Endothelial cell of umbilical vein (primary cell): ENCODE measurements around the gene C1orf198. TPM values are rescaled to one million over a fixed set of nuclear protein-coding genes. Genes with fewer than 3 reads are reported as not detected.

ENCODE experiments used
- BruUV-seq: library from RNA; stranded (reverse); fragments of 400-500 nt; replicated peaks from 2 replicates; lab custom pipeline; 2021; lab: Mats Ljungman, UMichigan
- CTCF ChIA-PET: fragments of 300-600, 350-600 bp; sonication (Branson Sonifier 250); formaldehyde crosslinking; loops from one replicate; lab custom pipeline; 2021; ENCODE audit warnings: antibody characterized with exemption, inconsistent platforms; lab: Charles Lee
- POLR2A ChIA-PET: fragments of 300-600, 350-600 bp; sonication (Branson Sonifier 250); formaldehyde crosslinking; loops from one replicate; lab custom pipeline; 2021; ENCODE audit warnings: antibody characterized with exemption, inconsistent platforms; lab: Charles Lee
- DNase-seq: peaks from one replicate; pipeline ENCODE4 v3.0.0-alpha.2; 2011; ENCODE audit warnings: low read depth, low spot score
- FAIRE-seq: peaks from 2 replicates; lab custom pipeline; 2011; peaks lifted over from hg19 to GRCh38; lab: Jason Lieb, UNC
- H2AFZ ChIP-seq: 2 replicates; pipeline ENCODE4 v1.6.0; 2012; ENCODE audit warnings: low read depth, low read length, control low read depth, inconsistent platforms
- H3K27ac ChIP-seq: 2 replicates; pipeline ENCODE4 v1.5.1; 2011; ENCODE audit warnings: low read depth, mild to moderate bottlenecking, control low read depth, low read length, moderate library complexity; ENCODE audit not compliant: insufficient read depth
- H3K27me3 ChIP-seq, 2 experiments: 2 replicates each; pipeline versions ENCODE4 v1.6.0 to v1.6.1; 2011; ENCODE audit warnings: low read length in 2 of 2, mixed read lengths in 1 of 2; ENCODE audit not compliant: control insufficient read depth in 2 of 2, insufficient read depth in 2 of 2
- H3K36me3 ChIP-seq, 2 experiments: 2 replicates in 1 of 2; 3 replicates in 1 of 2; pipeline ENCODE4 v1.5.1; 2011; ENCODE audit warnings: low read length in 2 of 2, mild to moderate bottlenecking in 1 of 2, moderate library complexity in 1 of 2; ENCODE audit not compliant: control insufficient read depth in 2 of 2, insufficient read depth in 2 of 2; ENCODE audit errors: extremely low read depth in 1 of 2
- H3K4me1 ChIP-seq: 3 replicates; pipeline ENCODE4 v1.5.1; 2011; ENCODE audit warnings: mild to moderate bottlenecking, low read length; ENCODE audit not compliant: control insufficient read depth, insufficient read depth; ENCODE audit errors: extremely low read depth
- H3K4me2 ChIP-seq: 2 replicates; pipeline ENCODE4 v1.6.1; 2011; ENCODE audit warnings: low read length, control low read depth, mixed read lengths; ENCODE audit not compliant: insufficient read depth
- H3K4me3 ChIP-seq, 3 experiments: fragments of 200-600 bp in 1 of 3; sonication (generic), shearing (Covaris generic) in 1 of 3; replicated peaks in 1 of 3; 2 replicates each; pipeline ENCODE4 v1.5.1; 2011 to 2016; ENCODE audit warnings: control low read depth in 3 of 3, low read length in 3 of 3, mild to moderate bottlenecking in 2 of 3, inconsistent platforms in 1 of 3, low read depth in 1 of 3, moderate library complexity in 1 of 3; ENCODE audit not compliant: insufficient read depth in 1 of 3
- H3K79me2 ChIP-seq: 2 replicates; pipeline ENCODE4 v1.6.0; 2012; ENCODE audit warnings: low read length, inconsistent platforms; ENCODE audit not compliant: control insufficient read depth, insufficient read depth
- H3K9ac ChIP-seq: replicated peaks from 2 replicates; pipeline ENCODE3; 2011; ENCODE audit warnings: low read length, control low read depth; ENCODE audit not compliant: insufficient read depth; ENCODE audit errors: extremely low read depth
- H3K9me1 ChIP-seq: replicated peaks from 3 replicates; pipeline ENCODE4 v1.6.0; 2011; ENCODE audit warnings: mild to moderate bottlenecking, low read length; ENCODE audit not compliant: control insufficient read depth, insufficient read depth; ENCODE audit errors: extremely low read depth
- H3K9me3 ChIP-seq: replicated peaks from 2 replicates; pipeline ENCODE4 v1.5.1; 2012; ENCODE audit warnings: low read length, inconsistent platforms; ENCODE audit not compliant: control insufficient read depth, insufficient read depth
- H4K20me1 ChIP-seq: replicated peaks from 2 replicates; pipeline ENCODE3; 2011; ENCODE audit warnings: mild to moderate bottlenecking, low read length; ENCODE audit not compliant: control insufficient read depth, insufficient read depth; ENCODE audit errors: extremely low read depth
- EZH2 ChIP-seq: IDR thresholded peaks from 2 replicates; pipeline ENCODE4 v1.6.1; 2012; ENCODE audit warnings: borderline replicate concordance, low read depth, mild to moderate bottlenecking, moderate library complexity, low read length, inconsistent platforms; ENCODE audit not compliant: severe bottlenecking
- FOS ChIP-seq: IDR thresholded peaks from 2 replicates; pipeline ENCODE4 v1.6.1; 2011; ENCODE audit warnings: mild to moderate bottlenecking, low read length, moderate library complexity, borderline replicate concordance; ENCODE audit not compliant: insufficient read depth
- GATA2 ChIP-seq: IDR thresholded peaks from 2 replicates; pipeline ENCODE4 v1.7.0; 2011; ENCODE audit warnings: low read depth, mild to moderate bottlenecking, moderate library complexity, mixed read lengths, low read length; ENCODE audit not compliant: insufficient read length, insufficient read depth
- JUN ChIP-seq: IDR thresholded peaks from 2 replicates; pipeline ENCODE4 v1.6.1; 2011; ENCODE audit warnings: borderline replicate concordance, low read depth; ENCODE audit not compliant: insufficient read length, insufficient read depth
- MAX ChIP-seq: IDR thresholded peaks from 2 replicates; pipeline ENCODE4 v1.6.1; 2011; ENCODE audit not compliant: insufficient read depth, insufficient read length
- MYC ChIP-seq: IDR thresholded peaks from one replicate; pipeline ENCODE4 v1.6.1; 2011; ENCODE audit warnings: mild to moderate bottlenecking, low read depth, low read length
- POLR2A ChIP-seq: IDR thresholded peaks from 2 replicates; pipeline ENCODE4 v1.6.1; 2012; ENCODE audit warnings: low read depth, mild to moderate bottlenecking, control low read depth, low read length
- POLR2AphosphoS5 ChIP-seq: IDR thresholded peaks from 2 replicates; pipeline ENCODE4 v1.6.1; 2012; ENCODE audit warnings: low read depth, mild to moderate bottlenecking, control low read depth, low read length, moderate library complexity; ENCODE audit not compliant: insufficient read depth
- dilution Hi-C: fragments of 300-500 bp; cut with MboI; formaldehyde crosslinking; loops from one replicate; pipeline ENCODE4 v1.15.0; 2019; ENCODE audit warnings: low sequenced_read_pairs; ENCODE audit not compliant: extremely low pct_ligation_motif_present
- intact Hi-C: fragments of 100-400 bp; cut with micrococcal nuclease; formaldehyde crosslinking; loops from one replicate; pipeline ENCODE4 v1.10.0; 2022
- polyA plus RNA-seq, 4 experiments: library from polyadenylated mRNA; depleted of rRNA in 3 of 4; stranded (reverse) in 3 of 4; unstranded in 1 of 4; fragments of >200 nt; gene quantifications; 2 replicates each; pipeline versions ENCODE4 v1.2.1 to v1.2.3, GENCODE V29; 2011 to 2012; ENCODE audit warnings: missing spikeins in 1 of 4
- total RNA-seq: library from RNA; stranded (reverse); gene quantifications from 2 replicates; pipeline ENCODE4 v1.2.3, GENCODE V29; 2021
- TF ChIP-seq, protein P1 (sequence below), 2 donors: IDR thresholded peaks; 1 replicate in 1 of 2; 2 replicates in 1 of 2; pipeline ENCODE4 v1.5.1; 2011; ENCODE audit warnings: low read length in 2 of 2, mild to moderate bottlenecking in 2 of 2, moderate library complexity in 2 of 2, control low read depth in 1 of 2, inconsistent platforms in 1 of 2, low read depth in 1 of 2; ENCODE audit not compliant: insufficient read depth in 1 of 2; ENCODE audit errors: extremely low read depth in 1 of 2

The C1orf198 gene
- total and polyA plus RNA-seq, 2 donors (not counting 3 experiments of a cell fraction or from before 2014, with no cell fraction given) = 21.2 to 29.2 TPM

- FAIRE-seq = no peak
Measured at GRCh38 chr1:230909974-230910754, 41.8 kb upstream of the C1orf198 start.

More at GRCh38 chr1:230909974-230910754, 41.8 kb upstream of the C1orf198 start:
- ChIA-PET CTCF (interaction anchor here (1.4 to 1.5 kb wide), 2 partner anchors 13 to 182 kb away, joined by 3 to 4 read pairs; no protein-coding TSS in a partner anchor), POLR2A (no interaction called here)
- Histone ChIP-seq H3K9me1 (no peaks in the 10 kb centered on the region), H4K20me1 (no peaks in the 10 kb centered on the region), H3K4me2 (no peak overlapping the region), H2AFZ (no peak overlapping the region), H3K27me3 (no peaks in the 10 kb centered on the region), H3K9ac (no peak overlapping the region), H3K4me1 (peaks cover 6% of the 10 kb centered on the region), H3K36me3 (peaks cover 2 to 11% of the 10 kb centered on the region in 2 experiments), H3K27ac (no peak overlapping the region), H3K4me3 (no peak overlapping the region), H3K79me2 (no peaks in the 10 kb centered on the region), H3K9me3 (no peaks in the 10 kb centered on the region)
- intact Hi-C loops = no loop called here
- TF ChIP-seq MYC (no peak), POLR2AphosphoS5 (no peak), GATA2 (no peak), MAX (no peak), JUN (no peak), POLR2A (no peak), FOS (no peak), EZH2 (no peak)
- TF ChIP-seq, protein P1, sequence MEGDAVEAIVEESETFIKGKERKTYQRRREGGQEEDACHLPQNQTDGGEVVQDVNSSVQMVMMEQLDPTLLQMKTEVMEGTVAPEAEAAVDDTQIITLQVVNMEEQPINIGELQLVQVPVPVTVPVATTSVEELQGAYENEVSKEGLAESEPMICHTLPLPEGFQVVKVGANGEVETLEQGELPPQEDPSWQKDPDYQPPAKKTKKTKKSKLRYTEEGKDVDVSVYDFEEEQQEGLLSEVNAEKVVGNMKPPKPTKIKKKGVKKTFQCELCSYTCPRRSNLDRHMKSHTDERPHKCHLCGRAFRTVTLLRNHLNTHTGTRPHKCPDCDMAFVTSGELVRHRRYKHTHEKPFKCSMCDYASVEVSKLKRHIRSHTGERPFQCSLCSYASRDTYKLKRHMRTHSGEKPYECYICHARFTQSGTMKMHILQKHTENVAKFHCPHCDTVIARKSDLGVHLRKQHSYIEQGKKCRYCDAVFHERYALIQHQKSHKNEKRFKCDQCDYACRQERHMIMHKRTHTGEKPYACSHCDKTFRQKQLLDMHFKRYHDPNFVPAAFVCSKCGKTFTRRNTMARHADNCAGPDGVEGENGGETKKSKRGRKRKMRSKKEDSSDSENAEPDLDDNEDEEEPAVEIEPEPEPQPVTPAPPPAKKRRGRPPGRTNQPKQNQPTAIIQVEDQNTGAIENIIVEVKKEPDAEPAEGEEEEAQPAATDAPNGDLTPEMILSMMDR (IDR thresholded peaks at IDR 0.05; ENCODE audit: extremely low read depth in 1 of 2, insufficient read depth in 1 of 2, low read depth in 1 of 2, low read length in 2 of 2) = no peak
- dilution Hi-C loops = no loop called here
- no TSS peak for BruUV-seq
- DNase-seq = no peak
